Body of pancreas (tissue), 4 donors: ENCODE data around the gene LHB.

Experiments
- CTCF ChIP-seq, 7 experiments: fragments of 450-650 bp in 4 of 7; fragments of 200-600 bp in 3 of 7; sonication (generic) in 3 of 7; IDR thresholded peaks; one replicate each; pipeline ENCODE4 v1.5.1; 2016 to 2019; ENCODE audit warnings: antibody characterized with exemption in 7 of 7
- POLR2A ChIP-seq, 3 donors: fragments of 450-650 bp; IDR thresholded peaks; one replicate each; pipeline ENCODE4 v1.6.1; 2016; ENCODE audit warnings: antibody characterized with exemption in 3 of 3, mild to moderate bottlenecking in 2 of 3

- peak; percentile 68 to 89 (median 78) for TF ChIP-seq CTCF (IDR thresholded peaks at IDR 0.05)
- TF ChIP-seq POLR2A (IDR thresholded peaks at IDR 0.05): no peak
These were observed 45.9 kb downstream of the LHB start for GRCh38 chr19:48970923-48971395.
